ENCODE measurements around the gene C1orf232. TPM values are rescaled to one million over a fixed set of nuclear protein-coding genes. Genes with fewer than 3 reads are reported as not detected.

C1orf232 gene
- total and polyA plus RNA-seq, 2 of the 13 experiments (the other 11 are each of a cell fraction or from before 2014, with no cell fraction given): not detected

GRCh38 chr1:26177182-26177684, 8.5 kb upstream of the C1orf232 start, which contains the start of gene CNKSR1 (continued):
- no peak for TF ChIP-seq HNF1A (IDR thresholded peaks at IDR 0.05; ENCODE audit: low read depth)
- no peak for TF ChIP-seq HNF1A (CRISPR knock-in tag; IDR thresholded peaks at IDR 0.05; ENCODE audit: borderline replicate concordance)
- no peak for TF ChIP-seq PRMT3 (CRISPR knock-in tag; IDR thresholded peaks at IDR 0.05; ENCODE audit: borderline replicate concordance, low read depth)
- TF ChIP-seq SATB2 (CRISPR knock-in tag; IDR thresholded peaks at IDR 0.05): no peak
- TF ChIP-seq HNRNPUL1 (IDR thresholded peaks at IDR 0.05; ENCODE audit: low read depth, low read length): no peak
- no peak for TF ChIP-seq REL (CRISPR knock-in tag; conservative IDR thresholded peaks at IDR 0.05)
- TF ChIP-seq ZSCAN12 (CRISPR knock-in tag; IDR thresholded peaks at IDR 0.05): no peak
- TF ChIP-seq CREM (IDR thresholded peaks at IDR 0.05): no peak
- TF ChIP-seq CREM (CRISPR knock-in tag; IDR thresholded peaks at IDR 0.05): no peak
- TF ChIP-seq JARID2 (CRISPR knock-in tag; IDR thresholded peaks at IDR 0.05; ENCODE audit: insufficient replicate concordance): no peak
- TF ChIP-seq ZNF792 (CRISPR knock-in tag; IDR thresholded peaks at IDR 0.05): no peak
- no peak for TF ChIP-seq ZNF512B (CRISPR knock-in tag; IDR thresholded peaks at IDR 0.05; ENCODE audit: borderline replicate concordance)
- no peak; the same call in 1 of the 2 replicates for TF ChIP-seq PITX1 (CRISPR knock-in tag; IDR thresholded peaks at IDR 0.05)
- TF ChIP-seq SMAD3 (CRISPR knock-in tag; IDR thresholded peaks at IDR 0.05): no peak
- TF ChIP-seq GRHL1 (CRISPR knock-in tag; conservative IDR thresholded peaks at IDR 0.05): no peak
- 0 out of 2 replicates have a peak, but pooled peaks have one; percentile 42 for TF ChIP-seq ZFAT (CRISPR knock-in tag; conservative IDR thresholded peaks at IDR 0.05)
- TF ChIP-seq DDIT3 (CRISPR knock-in tag; IDR thresholded peaks at IDR 0.05): no peak
- 0 out of 2 replicates have a peak, but pooled peaks have one; percentile 60 for TF ChIP-seq ZMAT3 (CRISPR knock-in tag; conservative IDR thresholded peaks at IDR 0.05)
- no peak for TF ChIP-seq ZNF503 (CRISPR knock-in tag; IDR thresholded peaks at IDR 0.05)
- no peak for TF ChIP-seq ZNF558 (CRISPR knock-in tag; IDR thresholded peaks at IDR 0.05; ENCODE audit: borderline replicate concordance)

Data from HepG2 (cell line).